Left ventricle myocardium inferior (tissue), 1 donor: Measurements from ENCODE around the gene HSD17B11. TPM values are rescaled to one million over a fixed set of nuclear protein-coding genes. Genes with fewer than 3 reads are reported as not detected.
"Not testable (repeated sequence)": the region's sequence is repeated elsewhere in the genome, so short reads cannot be mapped to it uniquely, and the experiment has no call there.

Experiments used
- DNase-seq: peaks from one replicate; pipeline ENCODE4 v3.0.0-alpha.2; 2020
- H3K27ac ChIP-seq: fragments of 200-600 bp; replicated peaks from 2 replicates; pipeline ENCODE4 v1.8.0; 2021
- H3K27me3 ChIP-seq: fragments of 200-600 bp; 2 replicates; pipeline ENCODE4 v1.8.0; 2021; ENCODE audit warnings: low read depth
- H3K36me3 ChIP-seq: fragments of 200-600 bp; 2 replicates; pipeline ENCODE4 v1.8.0; 2021
- H3K4me1 ChIP-seq: fragments of 200-600 bp; 2 replicates; pipeline ENCODE4 v1.8.0; 2021
- H3K4me3 ChIP-seq: fragments of 200-600 bp; 2 replicates; pipeline ENCODE4 v1.8.0; 2021; ENCODE audit warnings: mild to moderate bottlenecking, moderate library complexity
- H3K9me3 ChIP-seq: fragments of 200-600 bp; replicated peaks from 2 replicates; pipeline ENCODE4 v1.8.0; 2021
- intact Hi-C: fragments of 100-400 bp; cut with micrococcal nuclease; formaldehyde crosslinking; loops from one replicate; pipeline ENCODE4 v1.11.0; 2022
- total RNA-seq: library from RNA; stranded (reverse); fragmentation: NEBNext Ultra II Directional; extraction: Animal tissue kit (Norgen Biotek cat#: 25700); gene quantifications from one replicate; pipeline ENCODE4 v1.2.1, GENCODE V29; 2021
- TF ChIP-seq, protein P1 (sequence below): fragments of 200-600 bp; IDR thresholded peaks from 2 replicates; pipeline ENCODE4 v1.8.0; 2021; ENCODE audit warnings: antibody characterized with exemption, mild to moderate bottlenecking, borderline replicate concordance
- donor health status: DM: no; HTN: yes; CAD: no; lungs with severe emphysema.

Gene HSD17B11
- total RNA-seq, 1 donor from 2014 or later, result 11.7 TPM

DNA sequence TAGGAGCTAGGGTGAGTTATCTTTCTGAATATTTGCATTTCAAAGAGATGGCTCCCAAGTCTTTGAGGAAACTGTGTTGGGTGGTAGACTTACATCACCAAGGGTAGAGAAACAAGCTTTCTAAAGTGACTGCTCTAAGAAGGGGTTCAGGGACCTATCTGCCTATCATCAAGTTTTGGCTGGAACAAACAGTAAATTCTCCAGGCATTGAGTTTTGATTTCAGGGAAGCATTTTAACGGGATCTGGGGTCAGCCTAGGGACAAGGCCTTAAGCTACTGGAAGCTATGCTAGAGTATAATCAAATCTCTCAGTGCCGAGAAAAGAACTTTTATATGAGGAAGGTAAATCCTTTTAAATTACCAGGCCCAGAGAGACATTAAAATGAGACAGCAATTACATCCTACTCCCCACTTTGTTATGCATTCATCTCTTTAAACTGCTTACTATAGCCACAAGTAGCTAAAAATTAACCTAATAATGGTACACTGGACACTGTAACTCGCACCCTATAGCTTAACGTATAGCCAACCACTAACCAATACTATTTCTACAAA lies 29.4 kb upstream of the HSD17B11 start:
- intact Hi-C loops, result no loop called here
- DNase-seq, result no peak

DNA sequence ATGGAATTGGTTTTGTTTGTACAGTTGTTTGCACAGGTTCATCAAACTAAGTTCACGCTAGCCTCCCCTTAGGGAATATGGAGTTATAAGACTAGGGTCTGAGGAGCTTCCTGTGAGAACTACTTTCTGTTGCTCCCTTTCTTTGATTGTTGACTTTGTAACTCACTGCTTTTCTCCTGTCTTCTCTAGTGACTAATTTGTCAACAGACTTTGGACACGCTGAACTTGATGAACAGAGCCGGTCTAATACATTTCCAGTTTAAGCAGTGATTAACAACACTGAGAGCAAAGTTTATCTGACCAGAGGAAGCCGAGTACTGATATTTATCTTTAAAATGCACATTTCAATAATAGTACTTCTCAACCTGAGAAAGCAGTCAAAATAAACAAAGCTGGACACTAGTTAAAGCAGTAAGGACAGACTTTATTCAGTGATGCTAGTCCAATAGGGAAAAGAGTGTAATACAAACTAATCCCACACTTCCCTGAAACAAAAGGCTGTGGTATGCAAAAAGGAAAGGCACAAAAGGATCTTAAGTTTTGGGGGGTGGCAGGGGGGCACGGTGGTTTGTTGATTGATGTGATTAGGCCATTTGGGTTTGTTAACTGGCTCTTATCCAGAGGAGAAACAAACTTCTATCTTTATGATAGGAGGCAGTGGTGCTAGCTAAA lies 28.7 kb upstream of the HSD17B11 start:
- no peaks in the 10 kb centered on the region for H3K27me3 ChIP-seq
- intact Hi-C loops, result no loop called here
- H3K4me1 ChIP-seq, result peaks cover 35% of the 10 kb centered on the region
- H3K9me3 ChIP-seq, result no peaks in the 10 kb centered on the region
- no peak overlapping the region for H3K4me3 ChIP-seq
- H3K27ac ChIP-seq, result no peak overlapping the region
- DNase-seq, result no peak
- H3K36me3 ChIP-seq, result no peaks in the 10 kb centered on the region
- TF ChIP-seq, protein P1, sequence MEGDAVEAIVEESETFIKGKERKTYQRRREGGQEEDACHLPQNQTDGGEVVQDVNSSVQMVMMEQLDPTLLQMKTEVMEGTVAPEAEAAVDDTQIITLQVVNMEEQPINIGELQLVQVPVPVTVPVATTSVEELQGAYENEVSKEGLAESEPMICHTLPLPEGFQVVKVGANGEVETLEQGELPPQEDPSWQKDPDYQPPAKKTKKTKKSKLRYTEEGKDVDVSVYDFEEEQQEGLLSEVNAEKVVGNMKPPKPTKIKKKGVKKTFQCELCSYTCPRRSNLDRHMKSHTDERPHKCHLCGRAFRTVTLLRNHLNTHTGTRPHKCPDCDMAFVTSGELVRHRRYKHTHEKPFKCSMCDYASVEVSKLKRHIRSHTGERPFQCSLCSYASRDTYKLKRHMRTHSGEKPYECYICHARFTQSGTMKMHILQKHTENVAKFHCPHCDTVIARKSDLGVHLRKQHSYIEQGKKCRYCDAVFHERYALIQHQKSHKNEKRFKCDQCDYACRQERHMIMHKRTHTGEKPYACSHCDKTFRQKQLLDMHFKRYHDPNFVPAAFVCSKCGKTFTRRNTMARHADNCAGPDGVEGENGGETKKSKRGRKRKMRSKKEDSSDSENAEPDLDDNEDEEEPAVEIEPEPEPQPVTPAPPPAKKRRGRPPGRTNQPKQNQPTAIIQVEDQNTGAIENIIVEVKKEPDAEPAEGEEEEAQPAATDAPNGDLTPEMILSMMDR, result no peak

More for the DNA sequence above, 29.4 kb upstream of the HSD17B11 start:
- TF ChIP-seq, protein P1, result no peak
- Histone ChIP-seq H3K27me3 (no peaks in the 10 kb centered on the region), H3K27ac (no peak overlapping the region), H3K36me3 (no peaks in the 10 kb centered on the region), H3K4me1 (peaks cover 41% of the 10 kb centered on the region), H3K9me3 (no peaks in the 10 kb centered on the region), H3K4me3 (no peak overlapping the region)

DNA sequence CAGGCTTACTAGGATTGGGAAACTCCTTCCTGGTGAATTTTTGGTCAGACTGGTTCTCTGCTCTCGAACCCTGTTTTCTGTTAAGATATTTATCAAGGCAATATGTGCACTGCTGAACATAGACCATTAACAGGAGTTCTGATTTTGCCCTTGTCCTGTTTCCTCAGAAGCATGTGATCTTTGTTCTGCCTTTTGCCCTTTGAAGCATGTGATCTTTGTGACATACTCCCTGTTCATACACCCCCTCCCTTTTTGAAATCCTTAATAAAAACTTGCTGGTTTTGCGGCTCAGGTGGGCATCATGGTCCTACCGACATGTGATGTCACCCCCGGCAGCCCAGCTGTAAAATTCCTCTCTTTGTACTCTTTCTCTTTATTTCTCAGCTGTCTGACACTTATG lies 27.4 kb upstream of the HSD17B11 start:
- H3K9me3 ChIP-seq, DNase-seq, H3K27ac ChIP-seq, intact Hi-C loops, H3K27me3 ChIP-seq, H3K4me3 ChIP-seq, H3K36me3 ChIP-seq: not testable (repeated sequence)
- H3K4me1 ChIP-seq, result peaks cover 22% of the 10 kb centered on the region

DNA sequence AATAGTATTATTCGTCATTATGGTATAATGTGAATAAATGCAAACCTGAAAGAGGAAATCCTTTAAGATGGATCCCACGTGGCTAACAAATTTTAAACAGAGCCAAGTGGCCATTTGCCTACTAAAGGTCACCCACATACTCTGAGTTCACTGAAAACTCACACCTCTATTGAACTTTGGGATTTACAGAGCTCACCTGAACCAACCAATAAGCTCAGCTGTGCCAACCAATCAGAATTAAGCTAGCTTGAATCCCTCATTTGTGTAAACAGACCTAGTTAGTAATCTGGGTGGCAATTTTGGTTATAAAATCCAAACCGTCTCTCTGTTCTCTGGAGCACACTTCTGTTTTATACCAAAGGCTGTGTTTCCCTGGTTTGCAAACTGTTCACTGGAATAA lies 26.0 kb upstream of the HSD17B11 start:
- no peak for DNase-seq
- Histone ChIP-seq H3K27ac (no peak overlapping the region), H3K27me3 (no peaks in the 10 kb centered on the region), H3K4me1 (peaks cover 10% of the 10 kb centered on the region), H3K36me3 (no peaks in the 10 kb centered on the region), H3K4me3 (no peak overlapping the region), H3K9me3 (peaks cover 7% of the 10 kb centered on the region)
- intact Hi-C loops, result no loop called here
- TF ChIP-seq, protein P1, result no peak

DNA sequence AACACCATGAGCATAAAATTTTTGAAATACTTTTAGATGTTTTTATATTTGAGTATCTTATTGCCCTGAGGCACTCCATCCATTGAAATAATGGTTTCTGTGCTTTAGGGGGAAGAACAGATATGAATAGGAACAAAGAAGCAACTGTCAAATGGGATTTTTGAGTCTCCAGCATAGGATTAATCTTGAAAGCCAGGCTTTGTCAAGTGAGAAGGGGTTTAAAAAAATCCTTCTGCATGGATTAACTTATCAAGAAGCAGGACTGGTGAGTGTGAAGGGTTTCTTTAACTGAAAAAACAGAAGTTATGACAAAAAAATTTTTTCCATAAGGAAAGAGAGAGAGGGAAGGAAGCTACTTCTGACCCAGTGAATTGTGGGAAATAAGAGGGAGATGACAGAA lies 23.8 kb upstream of the HSD17B11 start:
- Histone ChIP-seq H3K36me3 (no peaks in the 10 kb centered on the region), H3K27ac (no peak overlapping the region), H3K9me3 (peaks cover 7% of the 10 kb centered on the region), H3K4me3 (no peak overlapping the region), H3K27me3 (peaks cover 6% of the 10 kb centered on the region), H3K4me1 (peaks cover 3% of the 10 kb centered on the region)
- intact Hi-C loops, result no loop called here
- TF ChIP-seq, protein P1, result no peak
- DNase-seq, result no peak

DNA sequence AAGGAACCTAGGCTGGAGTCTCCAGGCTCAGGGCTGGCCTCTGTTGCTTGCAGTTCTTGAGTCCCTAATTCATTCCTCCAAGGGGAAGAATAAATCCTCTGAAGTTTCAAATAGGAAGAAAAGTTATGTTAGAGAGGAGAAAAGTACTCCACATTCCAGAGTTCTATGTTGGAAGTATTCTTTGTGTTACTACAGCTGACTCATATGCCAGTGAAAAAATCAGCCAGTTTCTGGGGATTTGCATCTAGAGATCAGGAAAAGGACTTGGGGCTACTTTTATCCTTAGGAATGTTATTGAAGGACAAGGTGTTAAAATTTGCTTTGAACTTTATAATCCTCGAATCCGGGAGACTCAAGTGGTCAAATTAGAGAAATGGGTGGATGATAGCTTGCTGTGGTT lies 19.7 kb upstream of the HSD17B11 start:
- Histone ChIP-seq H3K4me1 (peaks cover 3% of the 10 kb centered on the region), H3K27me3 (peaks cover 6% of the 10 kb centered on the region), H3K36me3 (no peaks in the 10 kb centered on the region), H3K4me3 (no peak overlapping the region), H3K9me3 (peaks cover 7% of the 10 kb centered on the region), H3K27ac (no peak overlapping the region)
- no peak for DNase-seq
- intact Hi-C loops, result no loop called here
- TF ChIP-seq, protein P1, result no peak
